A549 treated with dexamethasone at 1 μM for 4 hours (cell line): ENCODE measurements around the gene OR52N1. TPM values are rescaled to one million over a fixed set of nuclear protein-coding genes. Genes with fewer than 3 reads are reported as not detected.

Source experiments
- total RNA-seq: library from RNA; stranded (reverse); fragments of 200-300 nt; extraction: Qiagen RNA extraction; gene quantifications from 5 replicates; pipeline ENCODE4 v1.2.3, GENCODE V29; 2022

The OR52N1 gene
- total RNA-seq = not detected in 5 replicates

DNA sequence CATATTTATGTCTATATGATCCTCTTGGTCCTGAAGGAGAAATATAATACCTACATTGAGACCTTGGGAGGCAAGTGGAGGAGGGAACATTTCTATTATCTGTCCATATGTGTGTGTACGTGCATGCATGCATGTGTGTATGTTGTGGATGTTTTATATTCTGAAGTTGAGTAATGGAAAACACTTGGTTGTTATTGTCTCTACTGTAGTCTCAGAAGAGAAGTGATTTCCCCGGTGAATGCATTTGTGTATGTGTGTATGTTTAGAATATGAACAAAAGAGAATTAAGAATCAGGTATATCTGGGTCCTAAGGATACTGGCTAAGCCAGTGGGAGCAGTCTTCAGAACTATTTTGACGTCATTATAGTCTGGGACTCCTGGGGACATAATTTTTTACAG is at the start of gene OR52N1:
Gene OR52N1, minus strand, starts transcription at position 101 of the 400 bp plus-strand sequence. CDS start 2,449 bp downstream, outside the sequence.

DNA sequence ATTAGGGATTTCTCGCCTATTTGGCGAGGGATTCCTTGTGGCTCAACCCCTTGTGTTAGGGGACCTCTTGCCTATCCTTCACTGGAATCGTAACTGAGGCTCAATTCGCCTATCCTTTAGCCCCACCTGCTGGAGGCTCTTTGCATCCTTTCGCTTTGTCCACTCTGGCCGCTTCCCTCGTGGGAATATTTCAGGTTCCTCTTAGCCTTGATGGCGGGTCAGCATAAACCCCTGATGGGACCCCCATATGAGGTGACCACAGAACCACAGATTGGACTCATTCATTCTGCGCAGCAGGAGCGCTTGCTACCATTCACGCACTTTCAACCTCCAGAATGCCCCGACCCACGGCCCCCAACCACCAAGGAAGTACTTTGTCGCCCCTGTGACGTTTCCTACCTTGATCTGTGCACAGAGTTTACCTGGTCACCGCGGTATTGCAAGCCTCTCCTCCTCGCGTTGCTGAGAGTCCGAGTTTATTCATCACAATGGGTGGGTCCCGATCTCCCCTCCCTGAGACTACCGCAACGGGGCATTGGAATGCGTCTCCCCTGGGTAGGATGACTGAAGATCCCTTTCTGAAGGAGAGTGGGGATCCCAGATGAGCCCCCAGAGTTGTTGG is 17.5 kb upstream of the OR52N1 start, which contains the start of gene OR52N2:
Gene OR52N2, plus strand, starts transcription at position 425 of the 622 bp plus-strand sequence. CDS start 11,412 bp downstream, outside the sequence.

DNA sequence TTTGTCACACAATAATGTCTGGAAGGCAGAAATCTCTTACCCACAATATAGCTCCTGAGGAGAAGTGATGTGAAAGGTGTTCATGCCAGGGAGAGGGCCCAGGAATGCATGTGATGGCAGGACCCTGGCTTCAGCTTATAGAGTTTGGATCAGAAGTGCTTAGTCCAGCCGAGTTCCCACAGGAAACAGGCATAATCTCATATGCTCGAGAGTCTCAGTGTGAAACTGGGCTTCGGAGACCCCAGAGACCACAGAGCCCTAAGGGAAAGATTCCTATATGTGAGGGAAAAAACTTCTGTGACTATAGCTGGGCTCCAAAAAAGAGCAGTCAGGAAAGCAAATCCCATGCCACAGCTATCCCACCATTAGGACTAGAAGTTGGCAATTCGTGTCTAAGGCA is 7.8 kb downstream of the OR52N1 start, which contains the start of gene OR52N5:
Gene OR52N5, minus strand, starts transcription at position 101 of the 400 bp plus-strand sequence. CDS start 4,721 bp downstream, outside the sequence.

DNA sequence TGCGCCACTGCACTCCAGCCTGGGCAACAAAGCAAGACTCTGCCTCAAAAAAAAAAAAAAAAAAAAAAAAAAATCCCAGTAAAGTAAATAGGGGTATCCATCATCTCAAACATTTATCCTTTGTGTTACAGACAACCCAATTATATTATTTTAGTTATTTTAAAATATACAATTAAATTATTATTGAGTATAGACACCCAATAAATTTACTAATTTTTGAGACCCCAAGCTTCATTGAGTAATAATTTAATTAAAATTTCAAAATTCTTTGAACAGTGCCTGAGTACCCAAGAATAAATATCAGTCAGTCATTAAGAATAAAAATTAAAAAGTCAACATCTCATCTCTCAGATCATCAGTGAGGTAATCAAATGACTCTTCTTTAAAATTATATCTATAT is 37.1 kb downstream of the OR52N1 start, which contains the start of gene OR52N4:
Gene OR52N4, plus strand, starts transcription at position 301 of the 400 bp plus-strand sequence. CDS start 498 bp downstream, outside the sequence.

Other genes starting within 250 kb of the OR52N1 start
- not detected in 5 replicates for gene OR52H1, start 242.7 kb downstream of the OR52N1 start, total RNA-seq
- not detected in 5 replicates for gene OR52B6, start 210.4 kb downstream of the OR52N1 start, total RNA-seq
- 6.7 to 8.4 TPM (median 7.5 TPM) in 5 replicates for gene TRIM6, start 194.6 kb downstream of the OR52N1 start, total RNA-seq
- gene TRIM34, start 166.3 kb downstream of the OR52N1 start, total RNA-seq = 2.6 to 2.9 TPM (median 2.7 TPM) in 5 replicates
- 8.6 to 10.0 TPM (median 9.2 TPM) in 5 replicates for gene TRIM5, start 106.2 kb downstream of the OR52N1 start, total RNA-seq
- 0.73 to 1.5 TPM (median 0.84 TPM) in 5 replicates for gene TRIM22, start 101.5 kb downstream of the OR52N1 start, total RNA-seq
- gene OR56B1, start 54.8 kb downstream of the OR52N1 start, total RNA-seq = not detected in 5 replicates
- not detected in 5 replicates for gene OR52N4, start 37.0 kb downstream of the OR52N1 start, total RNA-seq
- gene OR52N5, start 7.9 kb downstream of the OR52N1 start, total RNA-seq = not detected in 5 replicates
- gene OR52N2, start 17.7 kb upstream of the OR52N1 start, total RNA-seq = not detected in 5 replicates
- not detected in 5 replicates for gene OR52E6, start 50.6 kb upstream of the OR52N1 start, total RNA-seq
- not detected in 5 replicates for gene OR52E8, start 66.4 kb upstream of the OR52N1 start, total RNA-seq
- gene OR52E4, start 89.4 kb upstream of the OR52N1 start, total RNA-seq = not detected in 5 replicates
- gene OR52E5, start 101.9 kb upstream of the OR52N1 start, total RNA-seq = not detected in 5 replicates
- not detected in 5 replicates for gene OR56A3, start 151.0 kb upstream of the OR52N1 start, total RNA-seq
- not detected in 5 replicates for gene OR56A5, start 177.2 kb upstream of the OR52N1 start, total RNA-seq
- gene OR52L1, start 195.7 kb upstream of the OR52N1 start, total RNA-seq = not detected in 5 replicates
- gene OR56A4, start 215.7 kb upstream of the OR52N1 start, total RNA-seq = not detected in 5 replicates
- not detected in 5 replicates for gene OR56A1, start 239.5 kb upstream of the OR52N1 start, total RNA-seq